H1 (cell line): Measurements from ENCODE around the gene FBXO41. TPM values are rescaled to one million over a fixed set of nuclear protein-coding genes. Genes with fewer than 3 reads are reported as not detected.

Experiments
- CTCF ChIA-PET: fragments of 300-600 bp; sonication (Branson Sonifier 250); formaldehyde crosslinking; loops from one replicate; lab custom pipeline; 2021; ENCODE audit not compliant: partially characterized antibody; lab: Charles Lee
- POLR2A ChIA-PET: fragments of 300-600 bp; sonication (Branson Sonifier 250); formaldehyde crosslinking; loops from one replicate; lab custom pipeline; 2021; ENCODE audit warnings: inconsistent platforms; ENCODE audit not compliant: partially characterized antibody; lab: Charles Lee
- DNase-seq, 2 experiments: peaks; one replicate each; pipeline versions ENCODE4 v3.0.0 to v3.0.0-alpha.2; 2010 to 2022; ENCODE audit warnings: low spot score in 2 of 2, low read depth in 1 of 2, mixed read lengths in 1 of 2
- FAIRE-seq: peaks from 2 replicates; lab custom pipeline; 2011; peaks lifted over from hg19 to GRCh38; lab: Jason Lieb, UNC
- H2AFZ ChIP-seq: 2 replicates; pipeline ENCODE4 v1.8.1; 2012; ENCODE audit warnings: low read length, inconsistent platforms
- H2AK5ac ChIP-seq: 2 replicates; pipeline ENCODE4 v1.6.1; 2013; ENCODE audit warnings: low read depth, low read length
- H2BK120ac ChIP-seq: replicated peaks from 2 replicates; pipeline ENCODE3; 2013; ENCODE audit warnings: low read depth, low read length, inconsistent platforms
- H2BK12ac ChIP-seq: 2 replicates; pipeline ENCODE4 v1.6.1; 2013; ENCODE audit warnings: low read depth, low read length
- H2BK15ac ChIP-seq: 2 replicates; pipeline ENCODE4 v1.6.1; 2013; ENCODE audit warnings: low read length
- H2BK20ac ChIP-seq: 2 replicates; pipeline ENCODE4 v1.6.1; 2013; ENCODE audit warnings: low read length
- H2BK5ac ChIP-seq: 2 replicates; pipeline ENCODE4 v1.6.1; 2013; ENCODE audit warnings: low read depth, low read length
- H3K14ac ChIP-seq: 2 replicates; pipeline ENCODE4 v1.6.1; 2013; ENCODE audit warnings: inconsistent platforms; ENCODE audit not compliant: insufficient read length
- H3K18ac ChIP-seq: 2 replicates; pipeline ENCODE4 v1.6.1; 2013; ENCODE audit warnings: low read length; ENCODE audit errors: extremely low read depth
- H3K23ac ChIP-seq: 2 replicates; pipeline ENCODE4 v1.6.1; 2013; ENCODE audit warnings: inconsistent platforms; ENCODE audit not compliant: insufficient read length
- H3K23me2 ChIP-seq: 2 replicates; pipeline ENCODE4 v1.6.1; 2013; ENCODE audit warnings: low read depth, low read length
- H3K27ac ChIP-seq: 2 replicates; pipeline ENCODE4 v1.6.1; 2011; ENCODE audit warnings: low read depth, low read length, inconsistent platforms
- H3K27me3 ChIP-seq, 4 experiments: replicated peaks in 1 of 4; 1 replicate in 1 of 4; 2 replicates in 3 of 4; pipeline versions ENCODE4 v1.6.1 to v1.8.1; 2011 to 2013; ENCODE audit warnings: low read length in 3 of 4, mild to moderate bottlenecking in 3 of 4, inconsistent platforms in 2 of 4, mixed read lengths in 2 of 4, moderate library complexity in 1 of 4; ENCODE audit not compliant: control insufficient read depth in 3 of 4, insufficient read depth in 3 of 4; ENCODE audit errors: extremely low read depth in 1 of 4
- H3K36me3 ChIP-seq, 4 experiments: 2 replicates each; pipeline versions ENCODE4 v1.6.1 to v1.8.1; 2011 to 2013; ENCODE audit warnings: mild to moderate bottlenecking in 4 of 4, low read length in 3 of 4, moderate library complexity in 2 of 4, control low read depth in 1 of 4, inconsistent platforms in 1 of 4; ENCODE audit not compliant: insufficient read depth in 4 of 4, control insufficient read depth in 2 of 4
- H3K4ac ChIP-seq: replicated peaks from 2 replicates; pipeline ENCODE3; 2013; ENCODE audit warnings: low read length, low read depth, mixed read lengths, inconsistent platforms; ENCODE audit not compliant: insufficient read length
- H3K4me1 ChIP-seq, 4 experiments: replicated peaks in 1 of 4; 1 replicate in 1 of 4; 2 replicates in 3 of 4; pipeline versions ENCODE4 v1.6.1 to v1.8.1; 2011 to 2013; ENCODE audit warnings: low read length in 3 of 4, inconsistent platforms in 2 of 4, mixed read lengths in 1 of 4; ENCODE audit not compliant: insufficient read depth in 4 of 4, control insufficient read depth in 3 of 4
- H3K4me2 ChIP-seq, 2 experiments: 2 replicates each; pipeline versions ENCODE4 v1.6.1 to v1.8.1; 2011 to 2013; ENCODE audit warnings: low read depth in 2 of 2, low read length in 2 of 2, control low read depth in 1 of 2, inconsistent platforms in 1 of 2, mild to moderate bottlenecking in 1 of 2; ENCODE audit not compliant: insufficient read depth in 1 of 2
- H3K4me3 ChIP-seq, 4 experiments: fragments of 200-600, 300-600 bp in 1 of 4; sonication (generic), shearing (Covaris generic), sonication (Bioruptor Twin) in 1 of 4; 2 replicates each; pipeline versions ENCODE4 v1.5.1 to v1.8.1; 2011 to 2016; ENCODE audit warnings: low read length in 4 of 4, low read depth in 3 of 4, control low read depth in 2 of 4, inconsistent platforms in 2 of 4, mild to moderate bottlenecking in 2 of 4, mixed read lengths in 1 of 4, moderate library complexity in 1 of 4; ENCODE audit not compliant: insufficient read depth in 2 of 4; ENCODE audit errors: extremely low read depth in 1 of 4
- H3K56ac ChIP-seq: replicated peaks from 2 replicates; pipeline ENCODE3; 2013; ENCODE audit warnings: low read depth, mild to moderate bottlenecking, mixed read lengths, low read length, inconsistent platforms; ENCODE audit not compliant: insufficient read length
- H3K79me1 ChIP-seq: 2 replicates; pipeline ENCODE4 v1.6.1; 2013; ENCODE audit warnings: low read depth, low read length, control low read depth
- H3K79me2 ChIP-seq, 2 experiments: 2 replicates each; pipeline versions ENCODE4 v1.6.1 to v1.8.1; 2012 to 2013; ENCODE audit warnings: low read length in 2 of 2, mild to moderate bottlenecking in 2 of 2, inconsistent platforms in 1 of 2; ENCODE audit not compliant: insufficient read depth in 2 of 2, control insufficient read depth in 1 of 2
- H3K9ac ChIP-seq, 4 experiments: replicated peaks in 1 of 4; 1 replicate in 1 of 4; 2 replicates in 3 of 4; pipeline versions ENCODE4 v1.6.1 to v1.8.1; 2011 to 2013; ENCODE audit warnings: low read depth in 3 of 4, low read length in 3 of 4, control low read depth in 2 of 4, mild to moderate bottlenecking in 2 of 4, moderate library complexity in 2 of 4, inconsistent platforms in 1 of 4; ENCODE audit errors: extremely low read depth in 1 of 4
- H3K9me3 ChIP-seq, 2 experiments: 2 replicates each; pipeline versions ENCODE4 v1.6.1 to v1.8.1; 2012 to 2013; ENCODE audit warnings: mild to moderate bottlenecking in 2 of 2, moderate library complexity in 2 of 2, control low read depth in 1 of 2, inconsistent platforms in 1 of 2, low read depth in 1 of 2, low read length in 1 of 2, mixed read lengths in 1 of 2; ENCODE audit not compliant: insufficient read depth in 2 of 2
- H4K20me1 ChIP-seq, 2 experiments: replicated peaks in 1 of 2; 2 replicates each; pipeline versions ENCODE3 to v1.8.1; 2011 to 2013; ENCODE audit warnings: inconsistent platforms in 2 of 2, low read length in 2 of 2, mild to moderate bottlenecking in 1 of 2; ENCODE audit not compliant: insufficient read depth in 2 of 2, control insufficient read depth in 1 of 2
- H4K5ac ChIP-seq: 2 replicates; pipeline ENCODE4 v1.6.1; 2013; ENCODE audit warnings: low read length, low read depth, mixed read lengths, inconsistent platforms; ENCODE audit not compliant: insufficient read length
- H4K8ac ChIP-seq: 2 replicates; pipeline ENCODE4 v1.8.0; 2013; ENCODE audit warnings: mild to moderate bottlenecking, moderate library complexity, low read length, inconsistent platforms; ENCODE audit not compliant: insufficient read depth; ENCODE audit errors: extremely low read depth
- H4K91ac ChIP-seq: replicated peaks from 2 replicates; pipeline ENCODE3; 2013; ENCODE audit warnings: low read length, mixed read lengths, inconsistent platforms; ENCODE audit not compliant: insufficient read length
- ASH2L ChIP-seq: fragments of 200-600, 300-600 bp; sonication (generic); IDR thresholded peaks from one replicate; pipeline ENCODE4 v1.7.1; 2017; ENCODE audit warnings: low read length
- CHD2 ChIP-seq: IDR thresholded peaks from 2 replicates; pipeline ENCODE4 v1.6.1; 2012; ENCODE audit warnings: low read length, improper control_type of control experiment
- CREB1 ChIP-seq: IDR thresholded peaks from 2 replicates; pipeline ENCODE4 v1.6.1; 2012; ENCODE audit warnings: inconsistent platforms
- GTF2F1 ChIP-seq: IDR thresholded peaks from 2 replicates; pipeline ENCODE4 v1.6.1; 2012; ENCODE audit warnings: low read depth, low read length, improper control_type of control experiment, borderline replicate concordance
- HDAC2 ChIP-seq, 2 experiments: fragments of 300-600 bp in 1 of 2; sonication (generic) in 1 of 2; IDR thresholded peaks; 2 replicates each; pipeline ENCODE4 v1.6.1; 2011 to 2012; ENCODE audit warnings: low read depth in 2 of 2, low read length in 2 of 2, mild to moderate bottlenecking in 2 of 2, moderate library complexity in 2 of 2, borderline replicate concordance in 1 of 2, inconsistent platforms in 1 of 2
- HDAC6 ChIP-seq: IDR thresholded peaks from one replicate; pipeline ENCODE4 v1.7.1; 2012; ENCODE audit warnings: low read depth, mild to moderate bottlenecking, inconsistent platforms, low read length, moderate library complexity
- JUN ChIP-seq: IDR thresholded peaks from 2 replicates; pipeline ENCODE4 v1.6.1; 2011; ENCODE audit warnings: low read depth, mild to moderate bottlenecking, improper control_type of control experiment, low read length
- JUND ChIP-seq: IDR thresholded peaks from 2 replicates; pipeline ENCODE4 v1.6.1; 2011; ENCODE audit warnings: mild to moderate bottlenecking, improper control_type of control experiment, low read length
- NANOG ChIP-seq: IDR thresholded peaks from 2 replicates; pipeline ENCODE4 v1.6.1; 2011; ENCODE audit warnings: low read length, low read depth, mild to moderate bottlenecking, inconsistent platforms; ENCODE audit not compliant: insufficient read depth, poor library complexity, severe bottlenecking
- RAD21 ChIP-seq, 2 experiments: IDR thresholded peaks in 1 of 2; conservative IDR thresholded peaks in 1 of 2; 2 replicates each; pipeline ENCODE4 v1.6.1; 2011; ENCODE audit warnings: low read depth in 2 of 2, low read length in 2 of 2, improper control_type of control experiment in 1 of 2, inconsistent platforms in 1 of 2, mild to moderate bottlenecking in 1 of 2, moderate library complexity in 1 of 2
- SRF ChIP-seq: IDR thresholded peaks from 2 replicates; pipeline ENCODE4 v1.6.1; 2011; ENCODE audit warnings: mild to moderate bottlenecking, low read depth, low read length, moderate library complexity
- WGBS, 2 experiments: shearing (Covaris generic) in 1 of 2; methylation state at CpG; one replicate each; pipeline versions ENCODE4 v1.1.6 to v1.1.7; 2013 to 2015; ENCODE audit warnings: low lambda C conversion rate in 2 of 2, mixed read lengths in 2 of 2, inconsistent platforms in 1 of 2, low coverage in 1 of 2, missing lambda C conversion rate in 1 of 2; ENCODE audit not compliant: insufficient replicate concordance in 2 of 2, insufficient coverage in 1 of 2, insufficient read length in 1 of 2; ENCODE audit errors: extremely low coverage in 1 of 2, missing lambda C conversion rate in 1 of 2; 5-methylcytosine and 5-hydroxymethylcytosine counted together
- polyA plus RNA-seq, 7 experiments: library from polyadenylated mRNA; depleted of rRNA in 3 of 7; stranded (reverse) in 5 of 7; unstranded in 2 of 7; fragments of >200 nt in 5 of 7; fragments of 200-250 nt in 2 of 7; gene quantifications; 1 replicate in 5 of 7; 2 replicates in 1 of 7; 4 replicates in 1 of 7; pipeline versions ENCODE4 v1.2.1 to v1.2.3, GENCODE V29; 2011 to 2013; ENCODE audit warnings: missing spikeins in 2 of 7, mixed read lengths in 2 of 7
- total RNA-seq: library from RNA; stranded (reverse); fragmentation: NEBNext Ultra II Directional; extraction: Animal tissue kit (Norgen Biotek cat#: 25700); gene quantifications from 2 replicates; pipeline ENCODE4 v1.2.1, GENCODE V29; 2021

FBXO41 gene
- total and polyA plus RNA-seq, 2 of the 8 experiments (the other 6 are each of a cell fraction or from before 2014, with no cell fraction given): 11.2 to 14.3 TPM

GRCh38 chr2:73212448-73213176 lies 71.7 kb downstream of the FBXO41 start:
- H4K8ac ChIP-seq: no peak overlapping the region
- H3K4me3 ChIP-seq: no peak overlapping the region
- H2AK5ac ChIP-seq: no peak overlapping the region
- no peak overlapping the region for H2BK5ac ChIP-seq
- ChIA-PET POLR2A (interaction anchor here (0.8 to 6.2 kb wide), 9 partner anchors 10 to 127 kb away, joined by 3 to 39 read pairs (median 6); partner anchors contain the start of genes CCT7, NOTO and PRADC1), CTCF (interaction anchor here (0.6 to 8.4 kb wide), 55 partner anchors 8 to 321 kb away, joined by 3 to 92 read pairs (median 5); partner anchors contain the start of genes CCT7, NOTO and PRADC1)
- no peak overlapping the region for H4K5ac ChIP-seq
- 0 out of 2 replicates have a peak overlapping the region, but pooled peaks have one; percentile 40 for H2BK15ac ChIP-seq
- no peak overlapping the region for H3K56ac ChIP-seq
- no peak overlapping the region; a peak in 1 of 4 replicates for H3K4me2 ChIP-seq
- no peak overlapping the region for H3K9ac ChIP-seq
- no peak overlapping the region for H3K27ac ChIP-seq
- H3K4me1 ChIP-seq: peaks cover 2 to 3% (median 3%) of the 10 kb centered on the region in 4 experiments; a peak in 4 of 7 replicates
- peaks cover 0 to 4% (median 2%) of the 10 kb centered on the region in 4 experiments; a peak in 1 of 7 replicates for H3K27me3 ChIP-seq
- no peak overlapping the region for H2BK120ac ChIP-seq
- no peaks in the 10 kb centered on the region for H3K36me3 ChIP-seq
- H3K4ac ChIP-seq: no peak overlapping the region
- peaks cover 5 to 28% of the 10 kb centered on the region in 2 experiments for H3K79me2 ChIP-seq
- H2BK12ac ChIP-seq: no peak overlapping the region
- H4K20me1 ChIP-seq: no peaks in the 10 kb centered on the region
- no peak for FAIRE-seq
- no peak overlapping the region for H3K18ac ChIP-seq
- H3K23me2 ChIP-seq: peaks cover 3% of the 10 kb centered on the region; the same call in 1 of the 2 replicates
- no peak overlapping the region for H4K91ac ChIP-seq
- H3K23ac ChIP-seq: no peak overlapping the region
- H3K79me1 ChIP-seq: peaks cover 6% of the 10 kb centered on the region
- no peak overlapping the region for H3K14ac ChIP-seq
- DNase-seq: peak in 1 of 2 experiments; percentile 90
- no peaks in the 10 kb centered on the region for H3K9me3 ChIP-seq
- 48% methylated on average over 20 of the region's 20 CpGs; no CpG with 5 or more reads in 1 of the 2 experiments for WGBS, 2 experiments
- H2AFZ ChIP-seq: no peak overlapping the region
- H2BK20ac ChIP-seq: no peak overlapping the region
- TF ChIP-seq NANOG (no peak), JUND (0 out of 2 replicates have a peak, but pooled peaks have one; percentile 35), GTF2F1 (no peak), SRF (no peak), CREB1 (no peak), JUN (no peak; the same call in 1 of the 2 replicates), HDAC2 (IDR thresholded peaks at IDR 0.05; ENCODE audit: borderline replicate concordance in 1 of 2, low read depth in 2 of 2, low read length in 2 of 2) (no peak), ASH2L (peak; percentile 3), CHD2 (no peak), RAD21 (IDR thresholded peaks at IDR 0.05 in 1 of 2, conservative IDR thresholded peaks at IDR 0.05 in 1 of 2; ENCODE audit: low read depth in 2 of 2, low read length in 2 of 2) (peak; percentile 79 to 87), HDAC6 (no peak)
